ENCODE data around the gene TWSG1. TPM values are rescaled to one million over a fixed set of nuclear protein-coding genes. Genes with fewer than 3 reads are reported as not detected.
A peak's percentile ranks its signal among the peaks of the same experiment; 100 is the strongest.
"Not testable (repeated sequence)": the region's sequence is repeated elsewhere in the genome, so short reads cannot be mapped to it uniquely, and the experiment has no call there.

TWSG1 gene
- total RNA-seq, 1 donor = 157 TPM

DNA sequence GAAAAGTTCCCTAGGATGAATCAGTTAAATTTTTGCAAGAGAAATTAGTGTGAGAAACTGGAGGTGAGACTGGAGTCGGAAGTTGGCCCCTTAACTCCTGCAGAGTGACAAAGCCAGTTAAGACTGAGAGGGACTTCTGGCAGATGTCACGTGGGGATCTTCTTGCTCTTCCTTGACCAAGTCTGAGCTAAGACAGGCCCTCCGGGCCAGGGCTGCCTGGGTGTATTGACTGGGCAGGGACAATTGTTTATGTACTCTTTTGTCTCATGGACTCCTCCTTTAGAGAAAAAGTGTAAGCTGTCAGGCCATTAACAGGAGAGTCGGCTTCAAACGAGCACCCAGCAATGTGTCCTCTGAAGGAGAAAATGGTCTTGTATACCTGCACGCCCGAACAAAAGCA is 92.2 kb downstream of the TWSG1 start:
- H3K4me3 ChIP-seq (ENCODE audit: low read depth, low read length) = no peak overlapping the region
- no peak for DNase-seq (ENCODE audit: low read depth)
- TF ChIP-seq, protein P1, sequence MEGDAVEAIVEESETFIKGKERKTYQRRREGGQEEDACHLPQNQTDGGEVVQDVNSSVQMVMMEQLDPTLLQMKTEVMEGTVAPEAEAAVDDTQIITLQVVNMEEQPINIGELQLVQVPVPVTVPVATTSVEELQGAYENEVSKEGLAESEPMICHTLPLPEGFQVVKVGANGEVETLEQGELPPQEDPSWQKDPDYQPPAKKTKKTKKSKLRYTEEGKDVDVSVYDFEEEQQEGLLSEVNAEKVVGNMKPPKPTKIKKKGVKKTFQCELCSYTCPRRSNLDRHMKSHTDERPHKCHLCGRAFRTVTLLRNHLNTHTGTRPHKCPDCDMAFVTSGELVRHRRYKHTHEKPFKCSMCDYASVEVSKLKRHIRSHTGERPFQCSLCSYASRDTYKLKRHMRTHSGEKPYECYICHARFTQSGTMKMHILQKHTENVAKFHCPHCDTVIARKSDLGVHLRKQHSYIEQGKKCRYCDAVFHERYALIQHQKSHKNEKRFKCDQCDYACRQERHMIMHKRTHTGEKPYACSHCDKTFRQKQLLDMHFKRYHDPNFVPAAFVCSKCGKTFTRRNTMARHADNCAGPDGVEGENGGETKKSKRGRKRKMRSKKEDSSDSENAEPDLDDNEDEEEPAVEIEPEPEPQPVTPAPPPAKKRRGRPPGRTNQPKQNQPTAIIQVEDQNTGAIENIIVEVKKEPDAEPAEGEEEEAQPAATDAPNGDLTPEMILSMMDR (IDR thresholded peaks at IDR 0.05; ENCODE audit: insufficient read depth, low read length) = no peak

DNA sequence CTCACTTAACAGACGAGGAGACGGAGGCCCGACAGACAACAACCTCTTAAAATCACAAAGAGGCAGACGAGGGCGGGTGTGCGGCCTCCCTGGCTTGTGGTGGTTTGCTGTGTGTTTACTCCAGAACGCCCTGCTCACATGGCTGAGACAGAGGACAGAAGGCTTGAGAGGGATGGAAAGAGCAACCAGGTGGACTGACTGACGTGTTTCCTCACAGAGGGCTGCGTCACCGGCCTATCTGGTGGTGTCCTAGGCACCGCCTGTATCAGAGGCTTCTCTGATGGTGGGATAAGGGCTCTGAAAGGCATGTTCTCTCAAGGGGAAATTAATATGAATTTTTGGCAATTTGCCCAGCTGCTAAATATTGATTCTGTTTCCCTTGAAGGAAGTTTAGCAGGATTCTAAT is 93.7 kb downstream of the TWSG1 start:
- H3K4me3 ChIP-seq (ENCODE audit: low read depth, low read length) = no peak overlapping the region
- no peak for DNase-seq (ENCODE audit: low read depth)
- TF ChIP-seq, protein P1 (IDR thresholded peaks at IDR 0.05; ENCODE audit: insufficient read depth, low read length) = no peak

DNA sequence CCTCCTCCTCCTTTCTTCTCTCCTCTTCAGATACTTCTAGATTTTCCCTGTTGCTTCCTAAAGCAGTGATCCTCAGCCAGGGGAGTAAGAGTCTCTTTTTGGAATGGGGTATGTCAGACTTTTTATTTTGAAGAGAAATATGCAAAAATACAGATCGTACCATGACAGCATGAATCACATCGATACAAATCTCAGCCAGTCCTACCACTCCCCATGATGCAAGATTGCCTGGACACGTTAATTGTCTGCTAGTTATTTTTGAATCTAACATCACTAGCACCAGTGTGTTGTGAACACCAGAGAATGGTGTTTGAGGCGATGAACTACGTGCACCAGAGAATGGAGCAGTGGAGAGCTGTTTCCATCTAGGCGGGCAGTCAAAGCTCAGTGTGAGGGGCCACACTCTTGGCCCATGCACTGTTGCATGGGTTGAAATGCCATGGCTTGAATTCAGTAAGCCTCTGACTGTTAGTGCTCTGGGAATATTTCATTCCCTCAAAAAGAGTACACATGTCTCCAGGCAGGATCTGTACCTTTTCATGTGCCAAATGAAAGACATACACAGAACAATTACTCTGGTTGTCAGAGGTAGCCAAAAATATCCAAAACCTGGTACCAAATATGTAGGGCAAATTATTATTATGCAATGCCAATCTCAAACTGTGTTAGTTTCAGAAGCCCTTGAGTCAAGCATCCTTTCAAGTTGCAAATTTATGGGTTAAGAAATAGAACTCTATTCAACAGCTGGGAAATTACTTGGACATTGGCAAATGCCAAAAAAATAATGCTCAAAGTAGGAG is 94.5 kb downstream of the TWSG1 start:
- peak; percentile 30 for DNase-seq (ENCODE audit: low read depth)
- H3K4me3 ChIP-seq (ENCODE audit: low read depth, low read length) = no peak overlapping the region
- TF ChIP-seq, protein P1 (IDR thresholded peaks at IDR 0.05; ENCODE audit: insufficient read depth, low read length) = no peak

DNA sequence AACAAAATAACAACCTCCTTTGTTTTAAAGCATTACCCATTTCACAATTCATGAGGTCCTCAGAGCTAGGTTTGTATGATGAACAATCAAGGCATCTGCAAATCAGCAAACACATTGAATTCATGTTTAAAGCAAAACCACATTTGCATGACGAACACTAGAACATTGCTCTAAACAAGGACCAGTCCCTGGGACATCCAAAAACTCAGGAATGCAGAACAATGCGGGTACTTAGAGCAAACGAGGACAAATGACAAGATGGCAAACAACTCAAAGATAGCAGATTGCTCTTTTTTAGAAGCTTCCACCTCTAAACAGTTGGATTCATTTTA is 95.1 kb downstream of the TWSG1 start:
- H3K4me3 ChIP-seq (ENCODE audit: low read depth, low read length) = no peak overlapping the region
- DNase-seq (ENCODE audit: low read depth) = peak; percentile 60
- TF ChIP-seq, protein P1 (IDR thresholded peaks at IDR 0.05; ENCODE audit: insufficient read depth, low read length) = no peak

DNA sequence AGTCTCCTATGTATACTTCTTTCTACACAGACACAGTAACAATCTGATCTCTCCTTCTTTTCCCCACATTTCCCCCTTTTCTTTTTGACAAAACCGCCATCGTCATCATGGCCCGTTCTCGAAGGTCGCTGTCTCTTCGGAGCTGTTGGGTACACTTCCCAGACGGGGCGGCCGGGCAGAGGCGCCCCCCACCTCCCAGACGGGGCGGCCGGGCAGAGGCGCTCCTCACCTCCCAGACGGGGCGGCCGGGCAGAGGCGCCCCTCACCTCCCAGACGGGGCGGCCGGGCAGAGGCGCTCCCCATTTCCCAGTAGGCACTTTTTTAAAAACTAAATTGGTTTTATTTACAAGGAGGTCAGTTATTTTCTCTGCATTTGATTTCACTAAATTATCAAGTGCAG is 95.7 kb downstream of the TWSG1 start:
- not testable (repeated sequence) for DNase-seq (ENCODE audit: low read depth); H3K4me3 ChIP-seq (ENCODE audit: low read depth, low read length)

DNA sequence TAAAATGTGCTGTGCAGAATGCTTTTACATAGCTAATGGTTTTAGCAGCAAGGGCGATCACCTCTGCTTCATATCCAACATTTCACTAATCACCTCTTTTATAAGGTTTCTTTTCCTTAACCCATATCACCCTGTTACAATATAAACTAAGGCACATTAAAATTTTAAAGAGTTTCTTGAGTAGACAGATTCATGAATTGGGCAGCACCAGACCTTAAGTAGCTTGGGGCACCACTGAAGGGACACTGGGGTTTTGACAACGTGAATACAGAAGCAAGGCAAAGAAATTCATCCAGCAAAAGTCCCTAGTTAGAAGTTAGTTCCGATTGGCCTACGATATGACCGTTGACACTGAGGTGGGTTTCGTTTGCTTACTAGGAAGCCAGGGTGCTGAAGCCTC is 96.7 kb downstream of the TWSG1 start:
- TF ChIP-seq, protein P1 (IDR thresholded peaks at IDR 0.05; ENCODE audit: insufficient read depth, low read length) = no peak
- H3K4me3 ChIP-seq (ENCODE audit: low read depth, low read length) = no peak overlapping the region
- no peak for DNase-seq (ENCODE audit: low read depth)

DNA sequence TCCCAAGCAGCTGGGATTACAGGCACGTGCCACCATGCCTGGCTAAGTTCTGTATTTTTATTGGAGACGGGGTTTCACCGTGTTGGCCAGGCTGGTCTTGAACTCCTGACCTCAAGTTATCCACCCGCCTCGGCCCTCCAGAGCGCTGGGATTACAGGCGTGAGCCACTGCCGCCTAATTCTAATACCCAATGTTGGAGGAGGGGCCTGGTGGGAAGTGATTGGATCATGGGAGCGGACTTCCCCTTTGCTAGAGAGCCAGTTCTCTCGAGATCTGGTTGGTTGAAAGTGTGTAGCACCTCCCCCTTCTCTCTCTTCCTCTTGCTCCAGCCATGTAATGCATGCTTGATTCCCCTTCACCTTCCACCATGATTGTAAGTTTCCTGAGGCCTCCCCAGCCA is 98.5 kb downstream of the TWSG1 start:
- not testable (repeated sequence) for DNase-seq (ENCODE audit: low read depth); H3K4me3 ChIP-seq (ENCODE audit: low read depth, low read length)

DNA sequence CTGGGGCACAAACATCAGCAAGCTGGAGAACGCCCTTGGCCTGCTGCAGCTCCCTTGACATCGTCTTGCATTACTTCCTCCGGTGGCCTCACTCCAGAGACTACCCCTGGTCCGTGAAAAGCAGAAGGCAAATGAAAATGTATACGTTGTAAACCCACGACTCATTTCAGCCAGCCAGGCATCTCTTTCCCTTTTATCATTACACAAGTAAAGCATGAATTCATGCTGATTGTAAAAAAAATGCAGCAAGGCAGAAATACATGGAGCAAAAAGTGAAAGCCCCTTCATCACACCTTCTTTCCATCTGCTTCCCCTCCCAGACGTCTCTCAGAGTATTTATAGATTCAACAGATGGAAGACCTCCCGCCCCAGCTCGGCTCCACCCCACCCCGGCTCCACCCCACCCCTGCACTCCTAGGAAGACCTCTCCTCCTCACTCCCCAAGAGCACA is 99.1 kb downstream of the TWSG1 start:
- TF ChIP-seq, protein P1 (IDR thresholded peaks at IDR 0.05; ENCODE audit: insufficient read depth, low read length) = no peak
- no peak overlapping the region for H3K4me3 ChIP-seq (ENCODE audit: low read depth, low read length)
- no peak for DNase-seq (ENCODE audit: low read depth)

Measured in fibroblast of the aortic adventitia (primary cell).